GM03348 (cell line): ENCODE data around the gene C9orf85.
"Not testable (repeated sequence)": the region's sequence is repeated elsewhere in the genome, so short reads cannot be mapped to it uniquely, and the experiment has no call there.

Experiments used
- DNase-seq: peaks from one replicate; pipeline ENCODE4 v3.0.0; 2012; ENCODE audit warnings: low spot score

C9orf85 gene, protein sequence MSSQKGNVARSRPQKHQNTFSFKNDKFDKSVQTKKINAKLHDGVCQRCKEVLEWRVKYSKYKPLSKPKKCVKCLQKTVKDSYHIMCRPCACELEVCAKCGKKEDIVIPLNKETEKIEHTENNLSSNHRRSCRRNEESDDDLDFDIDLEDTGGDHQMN

DNA sequence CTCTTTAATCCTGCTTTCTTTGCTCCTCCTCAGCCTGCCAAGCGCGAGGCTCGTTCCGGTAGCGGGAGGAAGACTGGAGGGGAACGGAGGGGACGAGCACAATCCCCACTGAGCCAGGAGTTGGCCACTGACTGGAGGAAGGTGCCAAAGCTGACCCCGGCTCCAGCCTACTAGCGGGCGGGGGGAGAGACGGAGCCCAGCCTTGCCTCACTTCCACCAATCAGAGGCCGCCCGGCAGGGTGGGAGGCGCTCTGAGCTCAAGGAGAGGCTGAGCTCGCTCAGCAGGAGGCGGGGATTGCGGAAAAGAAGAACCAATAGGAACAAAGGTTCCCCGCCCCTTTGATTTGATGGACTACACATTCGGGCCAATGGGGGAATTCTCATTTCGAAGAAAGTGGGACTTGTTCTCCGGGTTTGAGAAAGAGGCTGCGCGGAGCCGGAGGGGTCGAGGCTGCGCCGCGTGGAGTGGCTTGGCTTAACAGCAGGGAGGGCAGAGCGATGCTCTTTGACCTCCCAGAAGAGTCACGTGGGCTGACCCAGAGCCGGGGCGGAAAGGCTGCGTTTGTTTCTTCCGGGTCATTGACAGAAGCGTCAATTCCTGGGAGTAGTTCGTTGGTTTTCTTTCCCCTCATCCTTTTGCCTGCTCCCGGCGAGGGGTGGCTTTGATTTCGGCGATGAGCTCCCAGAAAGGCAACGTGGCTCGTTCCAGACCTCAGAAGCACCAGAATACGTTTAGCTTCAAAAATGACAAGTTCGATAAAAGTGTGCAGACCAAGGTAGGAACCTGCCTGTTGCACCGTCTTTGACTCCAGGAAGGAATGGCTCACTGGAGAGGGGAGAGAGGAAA is at the start of gene C9orf85, which contains the start of gene ABHD17B:
Gene C9orf85 (plus strand): TSS at position 579 of the 847 bp plus-strand sequence. CDS start 96 bp downstream, at position 675.
Gene ABHD17B (minus strand): TSS at position 133 of the 847 bp plus-strand sequence. CDS start 36,113 bp downstream, outside the sequence.
- peak; percentile 99 for DNase-seq

DNA sequence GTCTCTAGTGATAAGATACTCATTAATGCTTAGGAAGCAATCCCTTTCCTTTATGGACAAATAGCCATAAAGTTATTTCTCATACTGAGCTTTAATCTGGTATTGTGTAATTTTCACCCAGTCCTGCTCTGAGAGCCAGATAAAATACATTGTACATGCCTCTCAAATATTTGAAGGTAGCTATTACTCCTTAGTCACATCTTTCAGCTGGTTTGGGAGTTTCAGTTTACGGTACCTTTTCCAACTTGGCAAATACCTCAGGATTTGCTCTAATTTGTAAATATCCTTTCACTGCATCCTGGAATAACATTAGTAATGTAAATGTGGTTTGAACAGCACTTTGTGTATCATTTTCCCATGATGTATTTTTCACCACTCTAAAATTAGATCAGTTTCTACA is 47.8 kb upstream of the C9orf85 start:
- peak; percentile 3 for DNase-seq

DNA sequence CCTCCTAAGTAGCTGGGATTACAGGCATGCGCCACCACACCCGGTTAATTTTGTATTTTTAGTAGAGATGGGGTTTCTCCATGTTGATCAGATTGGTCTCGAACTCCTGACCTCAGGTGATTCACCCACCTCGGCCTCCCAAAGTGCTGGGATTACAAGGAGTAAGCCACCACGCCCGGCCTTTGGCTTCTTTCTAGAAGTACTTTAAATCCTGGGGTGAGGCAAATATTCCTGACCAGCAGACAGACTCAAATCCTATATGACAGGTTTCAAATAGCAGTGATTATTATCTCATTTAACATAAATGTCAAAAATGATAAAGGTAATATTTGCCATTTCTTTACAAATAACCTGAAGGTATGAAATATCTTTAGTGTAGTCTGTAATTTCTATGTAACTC is 36.1 kb upstream of the C9orf85 start:
- no peak for DNase-seq

DNA sequence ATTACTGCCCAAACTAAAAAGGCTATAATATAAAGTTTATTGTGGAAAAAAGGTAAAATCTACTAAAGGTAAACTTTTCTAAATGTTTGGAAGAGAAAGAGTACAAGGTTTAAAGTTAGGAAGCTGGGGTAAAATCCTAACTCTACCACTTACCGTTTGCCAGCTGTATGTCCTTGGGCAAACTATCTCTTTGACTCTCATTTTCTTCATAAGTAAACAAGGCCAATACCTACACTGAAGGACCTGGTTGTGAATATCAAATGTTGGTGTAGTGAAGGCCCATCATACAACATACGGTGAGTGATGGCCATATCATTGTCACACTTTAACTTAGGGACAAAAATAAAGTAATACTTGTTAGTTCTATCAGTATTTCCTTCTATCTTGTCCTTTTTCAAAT is 35.3 kb upstream of the C9orf85 start:
- DNase-seq = no peak

DNA sequence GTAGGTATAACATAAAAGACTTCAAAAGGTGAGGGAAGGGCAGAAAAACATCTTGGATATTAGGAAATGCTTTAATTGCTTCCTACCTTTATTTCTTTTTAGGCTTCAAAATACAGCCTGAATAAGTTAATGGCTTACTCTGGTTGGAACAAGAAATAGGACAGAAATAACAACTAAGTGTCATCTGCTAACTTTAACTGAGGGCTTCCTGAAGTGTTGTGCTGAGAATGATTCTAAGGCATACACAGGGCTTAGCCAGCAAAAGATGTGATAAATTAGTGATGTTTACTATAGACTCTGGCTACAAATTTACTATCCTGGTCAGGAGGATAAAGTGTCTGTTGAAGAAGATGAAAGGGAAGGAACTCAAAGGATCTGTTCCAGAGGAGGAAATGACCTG is 34.6 kb upstream of the C9orf85 start:
- no peak for DNase-seq

DNA sequence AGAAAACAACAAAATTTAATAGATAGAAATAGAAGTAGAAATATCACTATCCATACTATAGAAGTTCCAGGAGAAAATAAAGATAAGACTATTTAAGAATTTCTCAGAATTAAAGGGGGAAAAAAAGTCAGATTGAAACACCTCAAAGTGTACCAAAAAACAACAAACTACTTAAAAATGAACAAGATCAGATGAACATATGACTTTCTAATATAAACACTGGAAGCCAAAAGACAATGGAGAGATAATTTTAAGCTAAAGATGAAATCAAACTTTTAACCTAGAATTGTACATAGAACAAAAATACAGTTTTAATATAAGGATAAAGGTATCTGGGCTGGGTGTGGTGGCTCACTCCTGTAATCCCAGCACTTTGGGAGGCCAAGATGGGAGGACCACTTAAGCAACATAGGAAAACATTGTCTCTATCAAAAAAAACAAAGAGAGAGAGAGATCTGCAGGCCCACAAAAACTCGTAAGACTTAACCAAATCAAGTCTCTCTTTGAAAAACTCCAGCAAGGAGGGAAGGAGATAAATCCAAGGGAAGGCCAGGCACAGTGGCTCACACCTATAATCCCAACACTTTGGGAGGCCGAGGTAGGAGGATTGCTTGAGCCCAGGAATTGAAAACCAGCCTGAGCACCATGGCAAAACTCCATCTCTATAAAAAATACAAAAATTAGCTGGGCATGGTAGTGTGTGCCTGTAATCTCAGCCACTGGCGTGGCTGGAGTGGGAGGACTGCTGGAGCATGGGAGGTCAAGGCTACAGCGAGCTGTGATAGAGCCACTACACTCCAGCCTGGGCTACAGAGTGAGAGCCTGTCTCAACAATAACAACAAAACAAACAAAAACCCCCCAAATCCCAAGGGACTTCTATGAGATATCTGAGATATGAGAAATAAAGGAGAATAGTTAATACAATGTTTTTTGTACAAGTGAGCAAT is 32.8 kb upstream of the C9orf85 start:
- DNase-seq = no peak

DNA sequence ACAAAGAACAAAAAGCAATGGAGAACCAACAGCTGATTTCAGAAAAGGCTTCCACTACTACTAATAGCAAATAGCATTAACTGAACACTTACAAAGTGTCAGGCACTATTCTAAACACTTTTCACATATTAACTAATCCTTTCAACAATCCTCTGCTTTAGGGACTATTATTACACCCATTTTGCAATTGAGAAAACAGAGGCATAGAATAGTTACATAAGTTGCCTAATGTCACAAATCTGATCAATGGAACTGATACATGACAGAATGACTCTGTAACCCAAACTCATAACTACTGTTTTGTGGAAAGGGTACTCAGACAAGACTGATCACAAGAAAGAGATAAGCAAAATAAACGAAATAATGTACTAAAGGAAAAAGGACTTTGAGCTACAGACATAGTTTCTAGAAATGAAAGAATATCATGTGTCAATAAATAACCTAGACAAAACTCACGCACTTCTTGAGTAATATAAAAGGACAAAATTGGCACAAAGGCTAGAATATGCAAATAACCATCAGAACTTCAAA is 31.7 kb upstream of the C9orf85 start:
- no peak for DNase-seq

DNA sequence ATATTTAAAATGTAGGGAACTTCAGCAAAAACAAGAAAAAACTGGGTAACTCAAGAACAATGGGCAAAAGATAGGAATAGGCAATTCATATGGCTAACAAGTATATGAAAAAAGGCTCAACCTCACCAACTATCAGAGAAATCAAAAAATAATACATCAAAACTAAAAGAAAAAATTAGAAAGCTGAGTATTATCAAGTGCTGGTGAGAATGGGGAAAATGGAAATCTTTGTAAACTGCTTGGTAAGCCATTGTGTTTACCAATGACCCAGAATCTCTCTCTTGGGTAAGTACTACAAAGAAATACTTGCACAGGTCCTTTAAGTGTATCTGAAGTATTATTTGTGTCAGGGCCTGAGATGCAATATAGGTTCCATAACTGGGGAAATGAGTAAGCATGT is 27.4 kb upstream of the C9orf85 start:
- DNase-seq = no peak

DNA sequence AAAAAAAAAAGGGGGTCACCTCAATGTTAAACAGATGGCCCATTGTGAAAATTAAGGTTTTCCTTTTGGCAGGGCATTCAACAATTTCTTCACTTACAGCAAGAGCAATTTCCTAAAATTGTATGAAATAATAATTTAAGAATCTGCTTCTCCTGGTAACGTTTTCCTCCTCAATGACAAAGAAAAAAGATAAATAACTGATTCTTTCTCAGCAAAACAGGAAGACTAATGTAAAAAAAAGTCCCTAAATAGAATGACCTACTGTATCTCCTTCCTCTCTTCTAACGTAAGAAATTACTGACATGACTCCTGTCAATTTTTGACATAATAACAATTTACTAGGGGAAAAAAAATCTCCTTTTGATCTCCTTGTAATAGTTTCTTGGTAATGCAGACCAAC is 26.0 kb upstream of the C9orf85 start:
- no peak for DNase-seq

DNA sequence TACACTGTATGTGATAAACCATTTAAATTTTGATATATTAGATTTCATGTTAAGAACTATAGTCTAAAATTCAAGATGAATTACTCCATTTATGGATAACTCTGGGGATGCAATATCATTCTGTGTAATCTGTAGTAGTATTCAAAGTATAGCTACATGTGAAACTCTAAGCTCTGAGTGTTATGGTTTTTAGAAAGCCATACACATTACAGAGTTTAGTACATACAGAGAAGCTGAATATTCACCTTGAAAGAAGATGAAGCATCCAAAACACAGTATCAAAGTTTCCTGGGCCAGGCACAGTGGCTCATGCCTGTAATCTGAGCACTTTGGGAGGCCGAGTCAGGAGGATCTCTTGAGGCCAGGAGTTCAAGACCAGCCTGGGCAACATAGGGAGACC is 25.4 kb upstream of the C9orf85 start:
- DNase-seq = no peak

DNA sequence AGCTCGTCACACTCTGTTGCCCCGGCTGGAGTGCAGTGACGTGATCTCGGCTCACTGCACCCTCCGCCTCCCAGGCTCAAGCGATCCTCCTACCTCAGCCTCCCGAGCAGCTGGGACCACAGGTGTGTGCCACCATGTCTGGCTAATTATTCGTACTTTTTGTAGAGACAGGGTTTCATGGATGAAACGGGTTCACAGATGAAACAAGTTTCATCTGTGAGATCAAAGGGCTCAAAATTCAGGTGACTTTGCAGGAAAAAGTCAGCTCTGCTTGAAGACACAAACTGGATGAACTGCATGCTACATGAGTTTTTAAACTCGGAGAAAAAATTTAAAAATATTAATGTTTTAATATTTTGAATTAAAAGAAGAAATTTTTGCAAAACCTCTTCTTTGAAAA is 24.9 kb upstream of the C9orf85 start:
- DNase-seq = no peak

DNA sequence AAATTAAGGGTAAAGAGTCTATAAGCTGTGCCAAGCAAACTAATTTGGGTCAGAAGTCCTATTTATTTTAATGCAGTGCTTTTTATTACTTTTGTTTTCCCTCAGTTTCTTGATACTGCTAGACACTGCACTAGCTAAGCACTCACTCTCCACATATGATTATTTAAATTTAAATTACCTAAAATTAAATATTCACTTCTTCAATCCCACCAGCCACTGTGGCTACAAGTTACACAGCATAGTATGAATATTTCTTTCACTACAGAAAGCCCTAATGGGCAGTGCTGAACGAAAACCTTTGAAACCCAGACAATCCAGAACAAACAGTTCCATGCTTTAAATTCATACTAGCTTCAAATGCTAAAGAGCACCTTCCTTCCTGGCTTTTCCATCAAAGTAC is 24.1 kb upstream of the C9orf85 start:
- no peak for DNase-seq

DNA sequence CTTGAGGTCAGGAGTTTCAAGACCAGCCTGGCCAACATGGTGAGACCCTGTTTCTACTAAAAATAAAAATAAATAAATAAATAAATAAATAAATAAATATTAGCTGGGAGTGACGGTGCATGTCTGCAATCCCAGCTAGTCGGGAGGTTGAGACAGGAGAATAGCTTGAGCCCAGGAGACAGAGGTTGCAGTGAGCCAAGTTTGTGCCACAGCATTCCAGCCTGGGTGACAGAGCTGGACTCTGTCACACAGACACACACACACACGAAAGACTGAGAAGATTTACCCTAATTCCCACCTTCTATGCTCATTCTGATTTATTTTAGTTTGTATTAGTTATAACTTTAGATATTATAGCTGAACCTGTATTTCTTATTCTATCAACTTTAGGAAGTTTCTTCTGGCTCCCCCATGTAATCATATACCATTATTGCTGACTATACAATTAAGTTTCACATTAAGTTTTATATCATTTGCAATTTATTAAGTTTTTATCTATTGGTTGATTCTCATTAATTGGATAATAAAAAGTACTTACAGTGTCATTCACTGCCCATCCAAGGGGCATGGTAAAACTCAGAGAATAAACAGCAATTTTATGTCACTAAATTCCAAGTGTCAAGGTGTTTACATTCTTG is 21.3 kb upstream of the C9orf85 start:
- no peak for DNase-seq

DNA sequence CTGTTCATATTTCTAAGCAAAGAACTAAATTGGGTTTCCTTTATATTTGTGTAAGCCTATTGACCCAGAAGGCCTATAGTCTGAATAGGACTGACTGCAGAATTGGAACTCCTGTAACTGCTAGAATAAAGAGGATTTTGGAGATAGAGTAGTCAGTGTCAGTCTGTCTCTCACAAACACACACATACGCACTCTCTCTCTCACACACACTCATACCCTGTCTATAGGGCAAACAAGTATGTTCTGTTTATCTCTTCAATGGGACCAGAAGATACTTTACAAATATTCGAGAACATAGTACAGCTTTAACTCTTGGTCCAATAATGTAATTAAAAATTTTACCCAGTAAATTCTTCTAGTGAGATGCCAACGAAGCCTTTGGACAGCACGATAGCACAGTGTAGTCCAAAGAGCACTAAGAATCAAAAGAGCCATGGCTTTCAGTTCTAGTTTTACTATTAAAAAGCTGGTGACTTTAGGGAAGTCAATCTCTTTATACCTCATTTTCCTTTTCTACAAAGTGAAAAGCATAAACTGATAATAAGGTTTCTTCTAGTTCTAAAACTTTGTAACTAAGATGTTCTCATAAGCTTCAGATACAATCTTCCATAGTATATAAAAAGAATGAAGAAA is 19.8 kb upstream of the C9orf85 start:
- no peak for DNase-seq

DNA sequence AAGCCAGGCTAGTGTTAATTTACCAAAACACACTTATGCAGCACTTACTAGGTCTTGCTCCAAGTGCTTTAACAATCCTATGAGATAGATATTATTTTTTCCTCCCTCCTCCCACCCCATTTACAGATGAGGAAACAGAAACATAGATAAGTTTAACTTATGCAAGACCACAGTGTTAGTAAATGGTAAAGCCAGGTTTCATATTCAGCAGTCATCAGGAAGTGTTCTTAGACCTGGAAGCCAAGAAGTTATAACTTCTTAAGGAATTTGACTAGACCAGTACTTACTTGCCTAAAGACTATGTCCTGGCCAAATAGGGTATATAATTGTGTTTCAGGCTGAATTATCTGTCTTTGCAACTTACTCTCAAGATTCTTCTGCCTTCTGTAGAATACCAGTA is 16.3 kb upstream of the C9orf85 start:
- DNase-seq = no peak

DNA sequence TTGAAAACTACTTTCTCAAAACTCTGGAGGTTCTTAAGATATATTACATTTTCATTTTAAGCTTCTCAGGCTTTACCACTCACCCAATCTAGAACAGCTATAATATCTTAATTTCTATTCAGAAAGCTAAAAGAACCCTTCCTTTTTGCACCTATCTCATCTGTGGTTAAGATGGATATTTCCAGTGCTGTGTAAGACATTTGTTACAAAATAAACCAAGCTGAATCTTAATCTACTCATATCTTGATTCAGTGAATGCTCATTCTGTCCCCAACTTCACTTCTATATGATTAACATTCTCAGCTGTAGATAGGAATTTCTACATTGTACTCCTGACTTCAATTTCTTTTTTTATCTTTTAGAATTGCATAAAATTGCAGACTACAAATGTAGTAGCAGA is 15.5 kb upstream of the C9orf85 start:
- DNase-seq = no peak

DNA sequence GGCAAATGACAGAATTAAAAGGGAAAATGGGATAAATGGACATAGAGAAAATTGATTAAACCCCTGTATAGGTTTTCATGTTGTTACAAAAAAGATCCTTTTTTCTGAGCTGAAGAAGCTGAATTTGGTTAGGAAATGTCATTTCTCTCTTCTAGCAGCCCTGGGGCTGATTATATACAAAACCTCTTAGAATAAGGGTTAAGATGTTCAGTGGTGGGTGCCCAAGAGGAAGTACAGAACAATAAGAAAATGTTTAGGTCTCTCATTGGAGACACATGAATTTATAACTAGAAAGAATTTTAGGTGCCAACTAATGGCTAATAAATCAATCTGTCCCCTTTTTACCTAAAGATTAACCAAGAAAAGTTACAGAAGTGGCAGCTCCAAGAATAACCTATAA is 14.7 kb upstream of the C9orf85 start:
- no peak for DNase-seq

DNA sequence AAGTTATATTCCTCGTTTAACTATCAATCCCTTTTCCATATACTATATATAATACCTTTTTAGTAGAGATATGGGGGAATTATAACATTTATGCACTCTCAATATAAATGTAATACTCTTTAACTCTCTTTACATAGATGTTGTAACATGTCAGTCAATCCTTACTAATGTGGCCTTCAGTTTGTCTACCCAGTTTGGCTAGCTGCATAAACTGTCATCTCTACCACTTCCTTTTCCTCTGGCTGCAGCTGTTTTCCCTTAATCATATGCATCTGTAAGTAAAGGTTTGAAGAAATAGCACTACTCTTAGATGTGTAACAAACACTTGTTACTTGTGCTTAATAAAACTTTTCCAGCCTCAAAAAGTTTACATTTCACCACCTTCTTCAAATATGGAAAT is 13.9 kb upstream of the C9orf85 start:
- no peak for DNase-seq

DNA sequence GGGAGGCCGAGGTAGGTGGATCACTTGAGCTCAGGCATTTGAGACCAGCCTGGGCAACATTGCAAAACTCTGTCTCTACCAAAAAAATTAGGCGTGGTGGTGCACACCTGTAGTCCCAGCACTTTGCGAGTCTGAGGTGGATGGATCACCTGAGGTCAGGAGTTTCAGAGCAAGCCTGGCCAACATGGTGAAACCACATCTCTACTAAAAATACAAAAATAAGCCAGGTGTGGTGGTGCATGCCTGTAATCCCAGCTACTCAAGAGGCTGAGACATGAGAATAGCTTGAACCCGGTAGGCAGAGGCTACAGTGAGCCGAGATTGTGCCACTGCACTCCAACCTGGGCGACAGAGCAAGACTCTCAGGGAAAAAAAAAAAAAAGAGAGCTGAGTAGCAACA is 12.7 kb upstream of the C9orf85 start:
- not testable (repeated sequence) for DNase-seq

DNA sequence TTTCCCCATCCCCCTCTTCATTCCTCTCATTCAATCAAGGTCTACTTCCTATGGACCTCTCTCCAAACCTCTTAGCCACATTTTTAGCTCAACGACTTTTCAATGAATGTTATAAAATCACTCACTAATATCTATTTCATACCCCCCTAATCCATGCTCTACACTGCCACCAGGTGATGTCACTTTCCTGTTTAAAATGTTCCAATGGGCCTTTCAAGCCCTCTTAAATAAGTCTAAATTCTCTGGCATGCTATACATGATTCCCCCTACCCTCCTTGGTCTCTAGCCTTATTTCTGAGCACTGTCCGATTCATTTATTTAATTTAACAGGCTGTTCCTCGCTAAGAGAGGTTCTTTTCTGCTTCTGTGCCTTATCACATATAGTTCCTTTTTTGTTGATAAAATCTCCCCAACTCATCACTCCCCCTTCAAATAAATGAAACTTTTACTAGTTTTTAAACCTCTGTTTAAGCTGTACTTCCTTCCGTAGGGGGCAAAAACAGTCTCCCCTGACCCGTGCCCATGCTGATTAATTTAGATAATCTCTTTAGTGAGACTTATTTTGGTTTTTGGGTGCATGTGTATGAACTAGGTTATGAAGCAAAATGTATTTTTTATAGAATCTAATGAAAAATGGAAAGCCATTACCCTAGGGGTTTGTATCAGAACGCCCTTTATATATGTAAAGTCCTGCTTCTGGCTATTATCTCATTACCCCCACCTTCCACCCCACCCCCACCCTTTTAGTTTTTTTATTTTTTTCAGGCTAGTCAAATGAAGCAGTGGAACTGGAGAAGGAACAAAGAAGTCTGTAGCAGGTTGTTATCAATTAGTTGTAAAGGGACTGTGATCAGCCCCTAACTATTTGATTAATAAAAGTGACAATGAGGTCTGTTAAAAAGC is 9.5 kb upstream of the C9orf85 start:
- DNase-seq = no peak
